HG03558 (cell line): ENCODE results near the gene GPER1.
"Not testable (repeated sequence)": the region's sequence is repeated elsewhere in the genome, so short reads cannot be mapped to it uniquely, and the experiment has no call there.

Experiments used
- ATAC-seq: cut with Tn5 transposase; IDR thresholded peaks from one replicate; pipeline ENCODE4 v1.9.1; 2021; ENCODE audit warnings: moderate number of reproducible peaks; ENCODE audit not compliant: unreplicated experiment; ENCODE audit errors: extremely low read depth

Gene GPER1

GRCh38 chr7:1134951-1135350 lies 47.0 kb downstream of the GPER1 start:
- no peak for ATAC-seq

- ATAC-seq, result no peak
Measured at GRCh38 chr7:1136841-1137516, 49.1 kb downstream of the GPER1 start.

- peak; percentile 29 for ATAC-seq
Measured at GRCh38 chr7:1137517-1138167, 49.7 kb downstream of the GPER1 start.

GRCh38 chr7:1140476-1141104 lies 52.7 kb downstream of the GPER1 start:
- no peak for ATAC-seq

GRCh38 chr7:1141651-1142050 lies 53.7 kb downstream of the GPER1 start:
- no peak for ATAC-seq

GRCh38 chr7:1142051-1142635 lies 54.2 kb downstream of the GPER1 start:
- ATAC-seq, result no peak

GRCh38 chr7:1143031-1143430 lies 55.1 kb downstream of the GPER1 start:
- ATAC-seq, result not testable (repeated sequence)
